Peyer's patch (tissue), 4 donors: ENCODE data around the gene RNF5. TPM values are rescaled to one million over a fixed set of nuclear protein-coding genes. Genes with fewer than 3 reads are reported as not detected.
A peak's percentile ranks its signal among the peaks of the same experiment; 100 is the strongest.
"Not testable (repeated sequence)": the region's sequence is repeated elsewhere in the genome, so short reads cannot be mapped to it uniquely, and the experiment has no call there.

Experiments used
- DNase-seq, 3 donors: peaks; one replicate each; pipeline ENCODE4 v3.0.0-alpha.2; 2017 to 2019
- H3K27ac ChIP-seq, 4 donors: fragments of 200-600 bp; sonication (generic); one replicate each; pipeline ENCODE4 v1.5.1; 2016 to 2019
- H3K27me3 ChIP-seq, 2 donors: fragments of 200-600 bp; sonication (generic); one replicate each; pipeline ENCODE4 v1.5.1; 2019
- H3K36me3 ChIP-seq, 3 donors: fragments of 200-600 bp; sonication (generic); one replicate each; pipeline ENCODE4 v1.5.1; 2016 to 2019
- H3K4me1 ChIP-seq, 4 donors: fragments of 200-600 bp; sonication (generic); one replicate each; pipeline ENCODE4 v1.5.1; 2016 to 2019
- H3K4me3 ChIP-seq, 4 donors: fragments of 200-600 bp; sonication (generic); 1 replicate in 3 of 4; 2 replicates in 1 of 4; pipeline ENCODE4 v1.5.1; 2016 to 2019; ENCODE audit warnings: mild to moderate bottlenecking in 1 of 4
- H3K9me3 ChIP-seq, 4 donors: fragments of 200-600 bp; sonication (generic); one replicate each; pipeline ENCODE4 v1.5.1; 2016 to 2019; ENCODE audit warnings: mild to moderate bottlenecking in 1 of 4
- CTCF ChIP-seq, 6 experiments: fragments of 450-650 bp in 4 of 6; fragments of 200-600 bp in 2 of 6; sonication (generic) in 1 of 6; IDR thresholded peaks; one replicate each; pipeline ENCODE4 v1.5.1; 2017 to 2019; ENCODE audit warnings: antibody characterized with exemption in 6 of 6, mild to moderate bottlenecking in 3 of 6, moderate library complexity in 1 of 6
- POLR2A ChIP-seq, 2 donors: fragments of 450-650 bp; IDR thresholded peaks; one replicate each; pipeline ENCODE4 v1.5.1; 2017; ENCODE audit warnings: antibody characterized with exemption in 2 of 2, mild to moderate bottlenecking in 2 of 2, moderate library complexity in 2 of 2
- total RNA-seq, 4 donors: library from RNA; depleted of rRNA; stranded (reverse); fragments of >200 nt; gene quantifications; one replicate each; pipeline ENCODE4 v1.1.0, GENCODE V29; 2016

Gene RNF5
- total RNA-seq, 4 donors from 2014 or later = 84.2 to 199 (median 115) TPM

GRCh38 chr6:32190911-32191677 is 12.9 kb downstream of the RNF5 start:
- TF ChIP-seq POLR2A (IDR thresholded peaks at IDR 0.05) (no peak), CTCF (IDR thresholded peaks at IDR 0.05) (no peak)
- Histone ChIP-seq H3K4me1 (peaks cover 3 to 57% (median 12%) of the 10 kb centered on the region in 4 donors), H3K27me3 (no peaks in the 10 kb centered on the region), H3K36me3 (peaks cover 0 to 19% (median 0%) of the 10 kb centered on the region in 3 donors), H3K4me3 (peak overlapping the region; percentile 59 to 92 (median 76)), H3K9me3 (no peaks in the 10 kb centered on the region), H3K27ac (peak overlapping the region; percentile 90 to 98 (median 94))
- no peak for DNase-seq

GRCh38 chr6:32191696-32192607 is 13.7 kb downstream of the RNF5 start:
- peaks cover 0 to 10% (median 0%) of the 10 kb centered on the region in 3 donors for H3K36me3 ChIP-seq
- H3K4me3 ChIP-seq = peak overlapping the region; percentile 51 to 92 (median 69)
- peak overlapping the region; percentile 90 to 98 (median 94) for H3K27ac ChIP-seq
- H3K27me3 ChIP-seq = no peaks in the 10 kb centered on the region
- DNase-seq = no peak
- H3K9me3 ChIP-seq = no peaks in the 10 kb centered on the region
- TF ChIP-seq CTCF (IDR thresholded peaks at IDR 0.05) (no peak), POLR2A (IDR thresholded peaks at IDR 0.05) (no peak)
- peaks cover 3 to 57% (median 12%) of the 10 kb centered on the region in 4 donors for H3K4me1 ChIP-seq

- peak within 1 kb of the TSS; percentile 51 to 92 (median 69) for H3K4me3 ChIP-seq
- H3K27me3 ChIP-seq = no peaks in the 10 kb centered on the region
- DNase-seq = peak; percentile 70 to 91 (median 86)
- H3K27ac ChIP-seq = peak within 1 kb of the TSS; percentile 90 to 98 (median 94)
- no peaks in the 10 kb centered on the region for H3K9me3 ChIP-seq
- TF ChIP-seq POLR2A (IDR thresholded peaks at IDR 0.05) (peak in 1 of 2 donors; percentile 27), CTCF (IDR thresholded peaks at IDR 0.05) (no peak)
- peaks cover 0 to 4% (median 0%) of the 10 kb centered on the region in 3 donors for H3K36me3 ChIP-seq
- peaks cover 3 to 55% (median 12%) of the 10 kb centered on the region in 4 donors for H3K4me1 ChIP-seq
Observed at GRCh38 chr6:32192608-32193039, 14.4 kb downstream of the RNF5 start, which contains the start of gene GPSM3. GPSM3 (minus strand) TSS chr6:32192643; CDS start chr6:32192513, 130 bp downstream.

GRCh38 chr6:32193096-32193495 is 14.9 kb downstream of the RNF5 start:
- H3K9me3 ChIP-seq, H3K36me3 ChIP-seq, DNase-seq, H3K27me3 ChIP-seq: not testable (repeated sequence)
- Histone ChIP-seq H3K4me3 (peak overlapping the region; percentile 51 to 92 (median 69)), H3K4me1 (peaks cover 3 to 51% (median 12%) of the 10 kb centered on the region in 4 donors), H3K27ac (peak overlapping the region; percentile 90 to 98 (median 94))

GRCh38 chr6:32194388-32194787 is 16.2 kb downstream of the RNF5 start:
- no peak overlapping the region for H3K4me3 ChIP-seq
- DNase-seq = no peak
- H3K27me3 ChIP-seq = no peaks in the 10 kb centered on the region
- H3K4me1 ChIP-seq = peaks cover 3 to 40% (median 8%) of the 10 kb centered on the region in 4 donors
- H3K27ac ChIP-seq = peak overlapping the region in 3 of 4 donors; percentile 80 to 98 (median 94)
- TF ChIP-seq POLR2A (IDR thresholded peaks at IDR 0.05) (no peak), CTCF (IDR thresholded peaks at IDR 0.05) (no peak)
- no peaks in the 10 kb centered on the region for H3K36me3 ChIP-seq
- no peaks in the 10 kb centered on the region for H3K9me3 ChIP-seq
